Neural progenitor cell (in vitro differentiated cells): ENCODE data around the gene ERC2. TPM values are rescaled to one million over a fixed set of nuclear protein-coding genes. Genes with fewer than 3 reads are reported as not detected.

ENCODE experiments used
- DNase-seq: peaks from one replicate; pipeline ENCODE4 v3.0.0-alpha.2; 2016; ENCODE audit warnings: low spot score
- H2AFZ ChIP-seq: fragments of 200-600 bp; sonication (generic); replicated peaks from 2 replicates; pipeline ENCODE4 v1.6.1; 2016; ENCODE audit warnings: antibody characterized with exemption
- H3F3A ChIP-seq: fragments of 200-600 bp; sonication (generic); 2 replicates; pipeline ENCODE4 v1.6.1; 2016; ENCODE audit warnings: antibody characterized with exemption, low read depth
- H3K27ac ChIP-seq: fragments of 200-600 bp; sonication (generic); 2 replicates; pipeline ENCODE4 v1.5.1; 2016; ENCODE audit warnings: mild to moderate bottlenecking
- H3K27me3 ChIP-seq: fragments of 200-600 bp; sonication (generic); 2 replicates; pipeline ENCODE4 v1.6.1; 2016; ENCODE audit warnings: mild to moderate bottlenecking, moderate library complexity
- H3K36me3 ChIP-seq: fragments of 200-600 bp; sonication (generic); 2 replicates; pipeline ENCODE4 v1.5.1; 2016
- H3K4me1 ChIP-seq: fragments of 200-600 bp; sonication (generic); 2 replicates; pipeline ENCODE4 v1.6.1; 2016; ENCODE audit warnings: mixed run types
- H3K4me2 ChIP-seq: fragments of 200-600 bp; sonication (generic); 2 replicates; pipeline ENCODE4 v1.6.1; 2016
- H3K4me3 ChIP-seq: fragments of 200-600 bp; sonication (generic); 2 replicates; pipeline ENCODE4 v1.5.1; 2016
- H3K79me2 ChIP-seq: fragments of 200-600 bp; sonication (generic); 2 replicates; pipeline ENCODE4 v1.6.1; 2016; ENCODE audit warnings: low read depth
- H3K9ac ChIP-seq: fragments of 200-600 bp; sonication (generic); 2 replicates; pipeline ENCODE4 v1.6.1; 2016
- H3K9me3 ChIP-seq: fragments of 200-600 bp; sonication (generic); 2 replicates; pipeline ENCODE4 v1.5.1; 2016; ENCODE audit warnings: low read depth
- H4K20me1 ChIP-seq: fragments of 200-600 bp; sonication (generic); 2 replicates; pipeline ENCODE4 v1.6.1; 2016; ENCODE audit warnings: low read depth
- H3K27ac Mint-ChIP-seq: 3 replicates; pipeline ENCODE4 v1.8.0; 2021; ENCODE audit warnings: mixed read lengths
- H3K27me3 Mint-ChIP-seq: 2 replicates; pipeline ENCODE4 v1.8.0; 2022; ENCODE audit warnings: low read depth, mild to moderate bottlenecking, inconsistent platforms, moderate library complexity, mixed read lengths; ENCODE audit not compliant: insufficient read depth
- H3K36me3 Mint-ChIP-seq: 3 replicates; pipeline ENCODE4 v1.8.0; 2021; ENCODE audit warnings: mixed read lengths
- H3K4me1 Mint-ChIP-seq: 3 replicates; pipeline ENCODE4 v1.8.0; 2021; ENCODE audit warnings: mixed read lengths
- H3K4me3 Mint-ChIP-seq: 3 replicates; pipeline ENCODE4 v1.8.0; 2021; ENCODE audit warnings: mild to moderate bottlenecking, moderate library complexity, mixed read lengths
- H3K9me3 Mint-ChIP-seq: 3 replicates; pipeline ENCODE4 v1.8.0; 2020; ENCODE audit warnings: mixed read lengths
- EZH2 ChIP-seq: fragments of 200-600 bp; sonication (generic); IDR thresholded peaks from 2 replicates; pipeline ENCODE4 v1.6.1; 2017; ENCODE audit warnings: antibody characterized with exemption, mild to moderate bottlenecking, moderate library complexity
- EZH2phosphoT487 ChIP-seq: fragments of 200-600 bp; sonication (generic); IDR thresholded peaks from 2 replicates; pipeline ENCODE4 v1.6.1; 2017; ENCODE audit warnings: antibody characterized with exemption
- total RNA-seq: library from RNA; depleted of rRNA; stranded (reverse); fragments of >200 nt; gene quantifications from 2 replicates; pipeline ENCODE4 v1.2.3, GENCODE V29; 2015; ENCODE audit warnings: low replicate concordance
- TF ChIP-seq, protein P1 (sequence below): fragments of 200-600 bp; sonication (generic); IDR thresholded peaks from 2 replicates; pipeline ENCODE4 v1.5.1; 2017; ENCODE audit warnings: antibody characterized with exemption, mild to moderate bottlenecking

Gene ERC2
- total RNA-seq, 1 donor from 2014 or later = 24.8 TPM

DNA sequence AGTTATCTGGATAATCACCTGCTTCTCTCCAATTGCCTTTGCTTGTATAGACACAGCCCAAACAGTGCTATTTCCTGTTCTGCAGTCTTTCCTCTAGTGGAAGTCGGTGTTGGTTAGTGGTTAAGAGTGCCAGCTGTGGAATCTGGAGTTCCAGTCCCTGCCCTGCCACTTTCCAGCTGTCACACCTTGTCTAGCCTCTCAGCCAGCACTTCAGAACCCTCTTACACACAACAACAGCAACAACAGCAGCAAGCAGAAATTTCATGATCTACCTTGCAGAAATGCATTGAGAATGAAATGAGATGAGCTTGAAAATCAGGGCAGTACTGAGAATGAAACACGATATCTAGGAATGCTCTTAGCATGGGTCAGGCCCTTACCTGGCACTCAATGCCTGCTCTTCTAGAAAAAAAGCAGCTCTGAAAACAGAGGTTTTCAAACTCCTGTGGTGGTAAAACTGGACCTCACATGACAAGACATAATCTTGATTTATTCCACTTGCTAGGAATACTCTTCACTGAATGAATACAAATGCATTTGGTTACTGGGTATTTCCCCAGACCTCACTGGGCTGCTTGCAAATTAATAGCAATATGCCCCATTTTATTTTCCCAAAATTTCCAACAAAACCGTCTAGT, 977.9 kb downstream of the ERC2 start:
- H3K9me3 Mint-ChIP-seq = no peaks in the 10 kb centered on the region
- Histone ChIP-seq H3K4me1 (peaks cover 12% of the 10 kb centered on the region), H3K27me3 (peaks cover 75% of the 10 kb centered on the region), H3K9ac (no peak overlapping the region), H3K9me3 (no peaks in the 10 kb centered on the region), H4K20me1 (peaks cover 6% of the 10 kb centered on the region), H3K4me3 (peak overlapping the region; percentile 74), H3K4me2 (peak overlapping the region; percentile 94), H3F3A (peaks cover 33% of the 10 kb centered on the region), H3K79me2 (no peaks in the 10 kb centered on the region), H2AFZ (no peak overlapping the region), H3K36me3 (no peaks in the 10 kb centered on the region), H3K27ac (no peak overlapping the region)
- peak overlapping the region; percentile 1 for H3K4me3 Mint-ChIP-seq
- no peak for DNase-seq
- H3K4me1 Mint-ChIP-seq = peaks cover 28% of the 10 kb centered on the region
- no peaks in the 10 kb centered on the region for H3K36me3 Mint-ChIP-seq
- TF ChIP-seq EZH2 (no peak), EZH2phosphoT487 (no peak)
- TF ChIP-seq, protein P1, sequence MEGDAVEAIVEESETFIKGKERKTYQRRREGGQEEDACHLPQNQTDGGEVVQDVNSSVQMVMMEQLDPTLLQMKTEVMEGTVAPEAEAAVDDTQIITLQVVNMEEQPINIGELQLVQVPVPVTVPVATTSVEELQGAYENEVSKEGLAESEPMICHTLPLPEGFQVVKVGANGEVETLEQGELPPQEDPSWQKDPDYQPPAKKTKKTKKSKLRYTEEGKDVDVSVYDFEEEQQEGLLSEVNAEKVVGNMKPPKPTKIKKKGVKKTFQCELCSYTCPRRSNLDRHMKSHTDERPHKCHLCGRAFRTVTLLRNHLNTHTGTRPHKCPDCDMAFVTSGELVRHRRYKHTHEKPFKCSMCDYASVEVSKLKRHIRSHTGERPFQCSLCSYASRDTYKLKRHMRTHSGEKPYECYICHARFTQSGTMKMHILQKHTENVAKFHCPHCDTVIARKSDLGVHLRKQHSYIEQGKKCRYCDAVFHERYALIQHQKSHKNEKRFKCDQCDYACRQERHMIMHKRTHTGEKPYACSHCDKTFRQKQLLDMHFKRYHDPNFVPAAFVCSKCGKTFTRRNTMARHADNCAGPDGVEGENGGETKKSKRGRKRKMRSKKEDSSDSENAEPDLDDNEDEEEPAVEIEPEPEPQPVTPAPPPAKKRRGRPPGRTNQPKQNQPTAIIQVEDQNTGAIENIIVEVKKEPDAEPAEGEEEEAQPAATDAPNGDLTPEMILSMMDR = no peak
- no peak overlapping the region for H3K27ac Mint-ChIP-seq
- peaks cover 18% of the 10 kb centered on the region for H3K27me3 Mint-ChIP-seq

DNA sequence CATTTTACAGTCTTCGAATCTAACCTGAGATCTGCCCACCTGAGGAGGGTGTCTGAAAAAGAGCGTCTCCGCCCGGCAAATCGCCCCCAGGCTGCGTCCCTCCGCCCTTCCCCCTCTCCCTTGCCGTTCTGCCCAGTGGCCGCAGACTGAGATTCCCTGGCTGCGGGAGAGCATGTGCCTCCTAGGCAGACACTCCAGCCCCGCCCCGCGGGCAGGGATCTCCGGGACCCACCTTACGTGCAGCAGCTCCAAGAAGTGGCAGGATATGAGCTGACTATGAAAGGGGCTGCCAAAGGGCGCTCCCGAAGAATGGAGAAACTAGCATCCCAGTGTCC, 978.5 kb downstream of the ERC2 start:
- Histone ChIP-seq H3K9ac (no peak overlapping the region), H3K27me3 (peaks cover 80% of the 10 kb centered on the region), H3K36me3 (no peaks in the 10 kb centered on the region), H4K20me1 (peaks cover 8% of the 10 kb centered on the region), H3K9me3 (no peaks in the 10 kb centered on the region), H3K79me2 (no peaks in the 10 kb centered on the region), H3K4me2 (peak overlapping the region; percentile 94), H2AFZ (peak overlapping the region; percentile 70), H3K4me1 (peaks cover 12% of the 10 kb centered on the region), H3K4me3 (peak overlapping the region; percentile 74), H3K27ac (no peak overlapping the region), H3F3A (peaks cover 37% of the 10 kb centered on the region)
- DNase-seq = peak; percentile 73
- Mint-ChIP-seq H3K9me3 (no peaks in the 10 kb centered on the region), H3K27me3 (peaks cover 19% of the 10 kb centered on the region), H3K36me3 (no peaks in the 10 kb centered on the region), H3K4me1 (peaks cover 30% of the 10 kb centered on the region), H3K4me3 (peak overlapping the region; percentile 89), H3K27ac (no peak overlapping the region)
- TF ChIP-seq EZH2 (no peak), EZH2phosphoT487 (peak; percentile 3)
- TF ChIP-seq, protein P1 = no peak

DNA sequence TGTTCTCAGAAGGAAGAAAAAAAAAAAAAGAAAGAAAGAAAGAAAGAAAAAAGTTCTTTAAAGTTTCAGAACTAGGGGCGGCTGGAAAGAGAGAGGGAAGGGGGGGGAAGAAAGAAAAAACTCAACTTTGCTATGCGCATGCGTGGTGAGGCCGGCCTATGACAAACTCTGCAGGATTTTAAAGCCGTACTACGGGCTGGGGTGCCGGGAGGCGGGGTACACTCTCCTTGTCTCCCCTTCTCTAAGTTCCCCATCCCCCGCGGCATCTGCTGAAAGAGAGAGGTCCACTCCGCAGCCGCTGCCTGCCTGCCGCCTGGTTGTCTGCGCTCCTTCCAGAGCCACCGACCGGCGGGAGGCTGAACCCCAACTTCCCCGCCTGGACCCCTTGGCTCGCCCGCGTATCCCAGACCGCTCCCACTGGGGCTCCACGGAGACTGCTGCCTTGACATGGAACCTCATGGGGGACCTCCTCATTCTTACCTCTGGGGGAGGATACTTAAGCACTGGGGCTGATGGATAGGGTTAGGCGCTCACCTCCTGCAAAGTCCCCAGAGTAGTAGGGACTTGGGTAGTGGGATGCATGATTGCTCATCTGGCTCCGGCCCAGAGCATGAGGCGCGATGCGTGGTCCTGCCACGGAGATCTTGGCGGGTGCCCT, 979.7 kb downstream of the ERC2 start:
- H2AFZ ChIP-seq = peak overlapping the region; percentile 92
- peak; percentile 75 for DNase-seq
- H3K4me2 ChIP-seq = peak overlapping the region; percentile 94
- H3K27me3 Mint-ChIP-seq = peaks cover 29% of the 10 kb centered on the region
- no peak overlapping the region for H3K27ac Mint-ChIP-seq
- peaks cover 48% of the 10 kb centered on the region for H3F3A ChIP-seq
- H3K4me3 Mint-ChIP-seq = peak overlapping the region; percentile 89
- peaks cover 21% of the 10 kb centered on the region for H3K4me1 ChIP-seq
- H3K36me3 ChIP-seq = no peaks in the 10 kb centered on the region
- H3K27ac ChIP-seq = no peak overlapping the region
- H3K27me3 ChIP-seq = peaks cover 92% of the 10 kb centered on the region
- peak overlapping the region; percentile 74 for H3K4me3 ChIP-seq
- H3K9ac ChIP-seq = no peak overlapping the region
- peak; percentile 33 for TF ChIP-seq EZH2phosphoT487
- TF ChIP-seq EZH2 = no peak
- peaks cover 19% of the 10 kb centered on the region for H4K20me1 ChIP-seq
- H3K9me3 Mint-ChIP-seq = no peaks in the 10 kb centered on the region
- H3K9me3 ChIP-seq = no peaks in the 10 kb centered on the region
- no peaks in the 10 kb centered on the region for H3K36me3 Mint-ChIP-seq
- no peaks in the 10 kb centered on the region for H3K79me2 ChIP-seq
- H3K4me1 Mint-ChIP-seq = peaks cover 43% of the 10 kb centered on the region
